LoVo (cell line): Measurements from ENCODE around the gene NKAIN1.
"Not testable (repeated sequence)": the region's sequence is repeated elsewhere in the genome, so short reads cannot be mapped to it uniquely, and the experiment has no call there.

Source experiments
- DNase-seq: peaks from one replicate; pipeline ENCODE4 v3.0.0-alpha.2; 2016; ENCODE audit warnings: low spot score

Gene NKAIN1

GRCh38 chr1:31195267-31195666 lies 44.4 kb downstream of the NKAIN1 start:
- not testable (repeated sequence) for DNase-seq

- no peak for DNase-seq
These were observed 46.0 kb downstream of the NKAIN1 start for GRCh38 chr1:31193729-31194128.

- no peak for DNase-seq
These were observed 48.4 kb downstream of the NKAIN1 start for GRCh38 chr1:31191281-31191680.

GRCh38 chr1:31189696-31190674 lies 49.7 kb downstream of the NKAIN1 start:
- DNase-seq = no peak

- DNase-seq = peak; percentile 43
These were observed 55.6 kb downstream of the NKAIN1 start for GRCh38 chr1:31183927-31184554.

- DNase-seq = no peak
These were observed 56.6 kb downstream of the NKAIN1 start for GRCh38 chr1:31183126-31183525.

- DNase-seq = peak; percentile 52
These were observed 57.3 kb downstream of the NKAIN1 start for GRCh38 chr1:31182352-31182751.

GRCh38 chr1:31181515-31182343 lies 58.0 kb downstream of the NKAIN1 start:
- peak; percentile 57 for DNase-seq

GRCh38 chr1:31180338-31180737 lies 59.3 kb downstream of the NKAIN1 start:
- no peak for DNase-seq

- DNase-seq = not testable (repeated sequence)
These were observed 63.4 kb downstream of the NKAIN1 start for GRCh38 chr1:31176291-31176690.

- no peak for DNase-seq
These were observed 69.3 kb downstream of the NKAIN1 start for GRCh38 chr1:31170486-31170735.

GRCh38 chr1:31166462-31166861 lies 73.2 kb downstream of the NKAIN1 start:
- no peak for DNase-seq

GRCh38 chr1:31164291-31164690 lies 75.4 kb downstream of the NKAIN1 start:
- no peak for DNase-seq

- no peak for DNase-seq
These were observed 75.8 kb downstream of the NKAIN1 start for GRCh38 chr1:31163866-31164265.

GRCh38 chr1:31161571-31161970 lies 78.1 kb downstream of the NKAIN1 start:
- DNase-seq = no peak

- DNase-seq = no peak
These were observed 79.6 kb downstream of the NKAIN1 start for GRCh38 chr1:31159869-31160611.

- DNase-seq = no peak
These were observed 80.4 kb downstream of the NKAIN1 start for GRCh38 chr1:31159323-31159722.

- peak; percentile 80 for DNase-seq
These were observed 84.4 kb downstream of the NKAIN1 start for GRCh38 chr1:31155216-31155806.

GRCh38 chr1:31154632-31155215 lies 85.0 kb downstream of the NKAIN1 start:
- peak; percentile 81 for DNase-seq

- DNase-seq = peak; percentile 20
These were observed 85.6 kb downstream of the NKAIN1 start for GRCh38 chr1:31154000-31154631.

GRCh38 chr1:31153423-31153822 lies 86.3 kb downstream of the NKAIN1 start:
- DNase-seq = no peak
